Psoas muscle (tissue), 8 donors: ENCODE results near the gene OR14I1. TPM values are rescaled to one million over a fixed set of nuclear protein-coding genes. Genes with fewer than 3 reads are reported as not detected.

ENCODE experiments used
- ATAC-seq, 4 donors: fragments of 200-7000 bp; cut with Tn5 transposase; one replicate each; pipeline ENCODE4 v1.9.1; 2020; ENCODE audit warnings: moderate library complexity in 3 of 4, mild to moderate bottlenecking in 2 of 4
- DNase-seq, 2 donors: peaks; one replicate each; pipeline ENCODE4 v3.0.0-alpha.2; 2020
- H3K27ac ChIP-seq: fragments of 200-600 bp; one replicate; pipeline ENCODE4 v1.8.0; 2022
- H3K27me3 ChIP-seq, 3 donors: fragments of 200-600 bp in 1 of 3; one replicate each; pipeline versions ENCODE4 v1.6.1 to v1.8.0; 2013 to 2022; ENCODE audit warnings: low read length in 2 of 3, mild to moderate bottlenecking in 2 of 3, moderate library complexity in 1 of 3; ENCODE audit not compliant: insufficient read depth in 3 of 3
- H3K36me3 ChIP-seq, 2 donors: fragments of 200-600 bp in 1 of 2; one replicate each; pipeline versions ENCODE4 v1.6.1 to v1.8.0; 2013 to 2022; ENCODE audit warnings: low read depth in 1 of 2, mild to moderate bottlenecking in 1 of 2, moderate library complexity in 1 of 2; ENCODE audit not compliant: insufficient read depth in 1 of 2
- H3K4me1 ChIP-seq: fragments of 200-600 bp; one replicate; pipeline ENCODE4 v1.8.0; 2022
- H3K4me3 ChIP-seq: fragments of 200-600 bp; one replicate; pipeline ENCODE4 v1.8.0; 2022; ENCODE audit warnings: mild to moderate bottlenecking
- H3K9me3 ChIP-seq: fragments of 200-600 bp; one replicate; pipeline ENCODE4 v1.8.0; 2022
- CTCF ChIP-seq: fragments of 200-600 bp; IDR thresholded peaks from one replicate; pipeline ENCODE4 v1.8.0; 2022; ENCODE audit warnings: antibody characterized with exemption
- WGBS, 3 donors: extraction: QIAGEN DNeasy Blood & Tissue Kit; methylation state at CpG; one replicate each; pipeline versions ENCODE4 v1.1.6 to v1.1.7; 2013; 5-methylcytosine and 5-hydroxymethylcytosine counted together
- intact Hi-C, 2 donors: fragments of 100-400 bp; cut with DNase I; formaldehyde crosslinking; loops; one replicate each; pipeline versions ENCODE4 v1.11.0 to v1.14.2; 2022
- polyA plus RNA-seq, 3 donors: library from polyadenylated mRNA; stranded (reverse); fragments of 200-250 nt; gene quantifications; one replicate each; pipeline ENCODE4 v1.2.3, GENCODE V29; 2013
- total RNA-seq, 4 donors: library from RNA; stranded (reverse); fragmentation: NEBNext Ultra II Directional in 2 of 4; extraction: Animal tissue kit (Norgen Biotek cat#: 25700) in 2 of 4; gene quantifications; one replicate each; pipeline versions ENCODE4 v1.2.1 to v1.2.4, GENCODE V29; 2021 to 2023
- donor health status: healthy with polysubstance abuse.
- donor health status: DM: no; HTN: no; CAD: no; lungs with moderate emphysema.
- donor health status: Bipolar disorder and iron deficiency.
- donor health status: healthy.
- donor health status: DM: yes; HTN: yes; CAD: no.
- donor health status: DM: no; HTN: no; CAD: no.
- donor health status: DM: no; HTN: no; CAD: no.
- donor health status: DM: yes; HTN: yes; CAD: no.

Gene OR14I1
- total and polyA plus RNA-seq, 7 donors = not detected

- DNase-seq (no peak), ATAC-seq (no peak)
- Histone ChIP-seq H3K27ac (no peak overlapping the region), H3K9me3 (no peaks in the 10 kb centered on the region), H3K36me3 (no peaks in the 10 kb centered on the region), H3K4me3 (no peak overlapping the region), H3K27me3 (no peaks in the 10 kb centered on the region), H3K4me1 (no peaks in the 10 kb centered on the region)
- TF ChIP-seq CTCF = no peak
- intact Hi-C loops = no loop called here
- 67 to 72% (median 69%) methylated on average over 13 of the region's 13 CpGs for WGBS, 3 donors
Measured at GRCh38 chr1:248730507-248731335, 28.2 kb upstream of the OR14I1 start.

GRCh38 chr1:248714248-248714647 lies 11.7 kb upstream of the OR14I1 start:
- ATAC-seq = no peak
- no peaks in the 10 kb centered on the region for H3K4me1 ChIP-seq

GRCh38 chr1:248710305-248710900 lies 7.8 kb upstream of the OR14I1 start:
- 80 to 87% (median 81%) methylated on average over 4 of the region's 4 CpGs for WGBS, 3 donors
- no peak overlapping the region for H3K27ac ChIP-seq
- no peak overlapping the region for H3K4me3 ChIP-seq
- intact Hi-C loops = no loop called here
- H3K9me3 ChIP-seq = no peaks in the 10 kb centered on the region
- no peak for DNase-seq
- ATAC-seq = no peak
- no peak for TF ChIP-seq CTCF
- H3K36me3 ChIP-seq = no peaks in the 10 kb centered on the region
- no peaks in the 10 kb centered on the region for H3K4me1 ChIP-seq
- H3K27me3 ChIP-seq = peaks cover 0 to 2% (median 0%) of the 10 kb centered on the region in 3 donors

More at GRCh38 chr1:248714248-248714647, 11.7 kb upstream of the OR14I1 start:
- WGBS, 3 donors = 31 to 41% (median 38%) methylated on average over 3 of the region's 3 CpGs
- Histone ChIP-seq H3K4me3 (no peak overlapping the region), H3K36me3 (no peaks in the 10 kb centered on the region), H3K27me3 (no peaks in the 10 kb centered on the region), H3K9me3 (peaks cover 4% of the 10 kb centered on the region), H3K27ac (no peak overlapping the region)
- DNase-seq = no peak
- intact Hi-C loops = no loop called here
- no peak for TF ChIP-seq CTCF

GRCh38 chr1:248704606-248705005 lies 2.0 kb upstream of the OR14I1 start:
- intact Hi-C loops = no loop called here
- Histone ChIP-seq H3K4me3 (no peak overlapping the region), H3K4me1 (no peaks in the 10 kb centered on the region), H3K27ac (no peak overlapping the region), H3K36me3 (no peaks in the 10 kb centered on the region), H3K9me3 (no peaks in the 10 kb centered on the region), H3K27me3 (peaks cover 0 to 4% (median 0%) of the 10 kb centered on the region in 3 donors)
- ATAC-seq = no peak
- WGBS, 3 donors = 49 to 62% (median 52%) methylated on average over 1 to 2 of the region's 2 CpGs
- no peak for DNase-seq
- TF ChIP-seq CTCF = no peak
